ENCODE data around the gene VASH1.

The VASH1 gene

DNA sequence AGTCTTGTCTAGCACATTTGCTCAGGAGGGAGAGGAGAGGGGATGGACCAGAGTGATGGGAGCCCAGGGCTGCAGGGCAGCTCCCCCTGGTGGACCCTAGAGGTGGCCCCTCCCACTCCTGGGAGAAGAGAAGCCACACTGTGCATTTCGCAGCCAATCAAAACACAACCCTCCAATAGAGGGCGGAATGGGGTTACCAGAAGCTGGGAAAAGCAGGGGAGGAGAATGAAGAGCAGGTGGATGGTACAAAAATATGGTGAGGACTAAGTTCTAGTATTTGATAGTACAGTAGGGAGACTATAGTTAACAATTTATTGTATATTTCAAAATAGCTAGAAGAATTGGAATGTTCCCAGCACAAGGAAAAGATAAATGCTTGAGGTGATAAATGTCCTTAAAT lies 23.6 kb downstream of the VASH1 start:
- DNase-seq (ENCODE audit: low read depth), result peak; percentile 72

- DNase-seq (ENCODE audit: low read depth), result no peak
Measured at GRCh38 chr14:76786601-76787000, 25.3 kb downstream of the VASH1 start.

DNA sequence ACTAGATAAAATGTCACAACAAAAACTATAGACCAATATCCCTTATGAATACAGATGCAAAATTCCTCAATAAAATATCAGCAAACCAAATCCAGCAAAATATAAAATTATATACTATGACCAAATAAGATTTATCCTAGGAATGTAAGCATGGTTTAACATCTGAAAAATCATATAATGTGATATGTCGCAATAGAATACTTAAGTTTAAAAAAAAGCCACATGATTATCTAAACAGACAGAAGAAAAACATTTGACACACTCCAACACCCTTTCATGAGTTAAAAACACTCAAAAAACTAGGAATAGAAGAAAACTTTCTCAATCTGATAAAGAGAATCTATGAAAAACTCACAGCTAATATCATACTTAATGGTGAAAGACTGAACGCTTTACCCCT lies 31.2 kb downstream of the VASH1 start:
- no peak for DNase-seq (ENCODE audit: low read depth)

DNA sequence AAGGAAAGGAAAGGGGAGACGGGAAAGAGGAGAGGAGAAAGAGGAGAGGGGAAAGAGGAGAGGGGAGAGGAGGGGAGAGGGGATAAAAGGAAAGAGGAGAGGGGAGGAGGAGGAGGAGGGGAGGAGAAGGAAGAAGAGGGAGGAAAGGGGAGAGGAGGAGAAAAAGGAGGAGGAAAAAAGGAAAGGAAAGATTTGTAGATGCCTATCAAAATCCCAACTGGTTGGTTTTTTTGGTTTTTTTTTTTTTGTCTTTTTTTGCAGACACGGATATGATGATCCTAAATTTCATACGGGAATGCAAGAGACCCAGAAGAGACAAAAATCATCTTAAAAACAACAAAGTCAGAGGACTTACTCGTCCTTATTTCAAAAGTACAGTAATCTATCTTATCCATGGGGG lies 32.1 kb downstream of the VASH1 start:
- DNase-seq (ENCODE audit: low read depth), result no peak

- DNase-seq (ENCODE audit: low read depth), result no peak
Measured at GRCh38 chr14:76793956-76794355, 32.7 kb downstream of the VASH1 start.

GRCh38 chr14:76806446-76806845 lies 45.2 kb downstream of the VASH1 start:
- DNase-seq (ENCODE audit: low read depth), result no peak

GRCh38 chr14:76808011-76808410 lies 46.7 kb downstream of the VASH1 start:
- no peak for DNase-seq (ENCODE audit: low read depth)

GRCh38 chr14:76808990-76809389 lies 47.7 kb downstream of the VASH1 start:
- DNase-seq (ENCODE audit: low read depth), result no peak

GRCh38 chr14:76810525-76810924 lies 49.3 kb downstream of the VASH1 start:
- DNase-seq (ENCODE audit: low read depth), result no peak

DNA sequence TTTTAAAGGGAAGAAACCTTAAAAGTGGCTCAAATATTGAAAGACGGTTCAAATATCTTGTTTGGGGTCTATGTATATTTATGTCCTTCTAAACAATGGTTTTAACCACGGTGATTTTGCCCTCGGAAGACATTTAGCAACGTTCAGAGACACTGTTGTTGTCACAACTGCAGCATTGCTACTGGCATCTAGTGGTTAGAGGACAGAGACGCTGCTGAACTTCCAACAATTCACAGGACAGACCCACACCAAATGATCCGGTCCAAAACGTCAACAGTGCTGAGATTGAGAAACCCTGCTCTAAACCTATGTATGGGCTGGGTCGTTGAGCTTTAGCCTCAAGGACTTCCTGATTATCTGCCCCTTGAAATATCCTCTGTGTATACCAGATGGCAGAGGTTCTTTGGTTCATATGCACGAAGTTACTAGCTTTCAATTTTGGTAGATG lies 49.7 kb downstream of the VASH1 start:
- no peak for DNase-seq (ENCODE audit: low read depth)

DNA sequence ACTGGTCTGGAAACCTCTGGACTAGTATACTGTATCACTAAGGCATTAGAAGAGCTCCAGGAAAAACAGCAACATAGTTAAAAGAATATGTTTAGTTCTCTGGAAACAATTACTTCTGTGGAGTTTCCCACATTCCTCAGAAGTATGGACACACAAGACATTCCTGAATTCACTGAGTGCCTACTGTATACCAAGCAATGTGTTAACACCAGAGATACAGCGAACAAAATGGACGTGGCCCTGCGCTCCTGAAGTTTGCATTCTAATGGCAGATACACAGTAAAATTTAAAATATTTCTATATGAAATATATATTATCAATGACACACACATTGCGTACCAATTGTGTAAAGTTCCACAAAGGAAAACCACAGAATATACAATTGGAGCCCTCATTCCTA lies 50.3 kb downstream of the VASH1 start:
- DNase-seq (ENCODE audit: low read depth), result no peak

DNA sequence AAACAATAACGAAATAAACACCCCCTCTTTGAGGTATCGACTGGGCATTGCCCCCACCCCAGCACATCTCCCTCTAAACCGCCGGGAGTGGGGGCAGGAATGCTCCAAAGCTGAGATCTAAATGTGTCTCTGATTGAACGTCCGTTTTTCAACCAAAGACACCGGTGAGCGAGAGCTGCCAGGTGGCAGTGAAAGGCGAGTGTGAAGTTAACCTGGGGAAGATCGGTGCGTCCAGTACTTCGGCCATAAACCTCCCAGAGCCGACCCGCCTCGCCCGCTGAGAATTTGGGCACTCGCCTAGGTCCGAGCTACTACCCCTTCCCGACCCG lies 50.8 kb downstream of the VASH1 start:
- no peak for DNase-seq (ENCODE audit: low read depth)

- DNase-seq (ENCODE audit: low read depth), result peak; percentile 78
Measured at GRCh38 chr14:76812422-76813383, 51.4 kb downstream of the VASH1 start, which contains the start of gene ANGEL1. ANGEL1 (minus strand) TSS chr14:76812882; CDS start chr14:76812827, 55 bp downstream.

DNA sequence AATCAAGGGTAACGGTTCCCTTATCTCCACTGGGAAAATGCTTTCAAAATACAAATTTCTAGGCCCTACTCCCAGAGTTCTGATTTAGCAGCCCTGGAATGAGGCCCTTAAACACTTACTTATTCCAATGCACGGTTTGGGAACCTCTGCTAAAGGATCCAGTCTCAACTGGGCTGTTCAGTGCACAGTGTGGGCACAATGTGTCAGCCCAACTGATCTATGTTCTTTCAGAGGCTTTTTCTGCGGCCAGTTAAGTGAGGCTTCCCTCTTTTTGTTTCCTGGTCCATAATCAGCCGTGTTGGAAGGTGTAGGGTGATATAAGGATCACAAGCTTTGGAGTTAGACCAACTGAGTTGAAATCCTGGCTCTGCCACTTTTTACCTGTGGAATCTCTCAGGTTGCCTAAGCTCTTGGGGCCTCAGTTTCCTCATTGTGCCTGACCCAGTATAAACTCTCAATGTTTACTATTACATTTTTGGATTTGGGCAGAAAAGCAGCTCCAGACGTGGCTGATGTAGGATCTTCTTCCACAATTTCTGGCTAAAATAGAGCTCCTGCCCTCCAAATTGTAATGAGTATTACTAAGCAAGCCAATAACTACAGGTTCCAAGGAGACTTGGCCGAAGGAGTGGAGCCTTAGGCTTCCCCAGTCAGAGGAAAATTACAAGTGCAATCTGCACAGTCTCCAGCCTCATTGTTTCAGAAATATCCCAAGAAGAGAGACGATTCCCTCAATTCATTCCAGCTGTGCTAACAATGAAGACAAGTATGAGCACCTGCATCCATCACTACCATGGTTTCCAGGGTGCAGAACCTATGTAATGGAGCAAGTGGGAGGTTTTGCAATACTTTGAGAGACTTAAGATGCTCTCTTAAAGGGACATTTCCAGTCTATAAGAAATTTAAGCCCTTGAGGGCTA lies 53.7 kb downstream of the VASH1 start:
- DNase-seq (ENCODE audit: low read depth), result no peak

DNA sequence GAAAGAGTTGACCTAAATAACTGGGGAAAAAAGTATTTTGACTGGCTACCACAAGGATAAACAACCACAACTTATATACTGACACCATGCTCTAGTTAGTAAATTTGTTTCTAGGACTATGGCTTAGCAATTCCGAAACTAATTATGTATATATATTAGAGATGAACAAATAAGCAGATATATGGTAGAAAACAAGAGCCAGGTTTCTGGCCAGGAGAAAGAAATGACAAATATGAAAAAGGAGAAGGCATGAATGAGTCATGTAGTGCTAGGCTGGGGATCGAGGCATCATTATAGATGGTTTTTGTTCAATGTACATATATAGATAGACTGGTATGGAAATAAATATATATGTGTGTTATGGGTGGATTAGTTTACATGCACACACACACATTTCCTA lies 59.4 kb downstream of the VASH1 start:
- DNase-seq (ENCODE audit: low read depth), result no peak

DNA sequence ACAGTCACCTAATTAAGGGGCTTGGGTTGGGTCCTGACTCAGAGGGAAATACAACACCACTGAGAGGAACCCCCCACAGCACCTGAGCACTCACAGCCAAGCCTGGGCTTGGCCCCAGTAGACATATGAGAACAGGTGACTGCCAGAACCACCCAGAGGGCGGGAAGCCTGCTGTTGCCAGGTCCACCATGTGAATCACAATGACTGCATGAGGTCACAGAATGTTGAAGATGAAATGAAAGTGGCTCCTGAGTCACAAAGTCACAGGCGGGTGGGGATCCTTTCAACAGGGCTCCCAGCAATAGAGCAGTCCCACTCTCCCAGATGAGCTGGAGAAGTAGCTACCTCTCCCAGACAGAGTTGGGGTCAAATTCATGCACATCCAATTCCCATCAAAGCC lies 64.9 kb downstream of the VASH1 start, which contains the start of gene LRRC74A:
Gene LRRC74A, plus strand, starts transcription at position 287 of the 400 bp plus-strand sequence. CDS start 290 bp downstream, outside the sequence.
- no peak for DNase-seq (ENCODE audit: low read depth)

GRCh38 chr14:76827696-76828296 lies 66.5 kb downstream of the VASH1 start:
- no peak for DNase-seq (ENCODE audit: low read depth)

DNA sequence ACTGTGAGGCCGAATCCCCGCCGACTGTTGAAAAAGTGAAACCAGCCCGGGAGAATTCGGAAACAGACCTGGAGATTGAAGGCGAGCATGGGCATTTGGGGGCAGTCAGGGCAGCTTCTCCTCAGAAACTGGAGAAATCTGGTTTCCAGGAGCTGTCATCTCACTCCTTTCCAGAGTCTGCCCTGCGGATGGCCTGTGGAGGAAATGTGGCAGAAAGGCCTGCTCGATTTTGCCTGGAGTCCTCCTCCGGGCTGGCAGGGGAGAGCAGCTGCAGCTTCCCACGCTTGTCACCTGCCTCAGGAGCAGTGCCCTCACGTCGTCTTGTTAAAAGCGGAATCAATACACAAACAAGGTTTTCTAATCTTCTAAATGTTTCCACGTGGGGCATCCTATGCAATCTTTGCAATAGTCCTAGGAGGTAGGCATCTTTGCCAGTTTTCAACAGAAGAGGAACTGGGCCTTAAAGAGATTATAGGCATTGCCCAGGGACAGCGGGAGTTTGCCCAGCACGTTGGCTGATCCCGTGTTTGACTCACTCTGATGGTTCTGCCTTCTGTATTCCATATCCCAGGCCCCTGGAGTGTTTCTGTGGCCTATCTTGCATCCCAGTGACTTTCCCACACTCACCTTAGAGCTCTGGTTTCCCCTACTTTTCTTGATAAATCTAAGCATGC lies 67.2 kb downstream of the VASH1 start:
- no peak for DNase-seq (ENCODE audit: low read depth)

GRCh38 chr14:76829013-76829365 lies 67.7 kb downstream of the VASH1 start:
- DNase-seq (ENCODE audit: low read depth), result no peak

GRCh38 chr14:76829650-76830421 lies 68.6 kb downstream of the VASH1 start:
- DNase-seq (ENCODE audit: low read depth), result no peak

DNA sequence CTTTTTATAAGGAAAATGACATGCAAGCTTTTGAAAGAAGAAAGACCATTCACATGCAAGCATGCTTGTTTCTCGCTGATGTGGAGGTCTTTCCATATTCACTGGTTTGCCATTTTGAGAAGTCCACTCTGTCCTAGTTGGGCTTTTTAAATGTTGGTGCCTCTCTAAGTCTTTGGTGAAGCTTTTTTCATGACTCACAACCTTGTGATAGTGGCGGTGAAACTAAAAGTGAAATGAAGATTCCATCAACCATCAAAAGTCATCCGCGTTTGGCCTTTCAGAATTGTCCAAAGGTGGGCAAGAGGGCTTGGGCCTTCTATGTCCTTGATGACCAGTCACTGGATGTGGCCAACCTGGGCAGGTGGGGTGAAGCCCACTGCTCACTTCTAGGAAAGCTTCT lies 69.3 kb downstream of the VASH1 start:
- no peak for DNase-seq (ENCODE audit: low read depth)
